Esophagus (tissue), 2 donors: ENCODE results near the gene WDR47. TPM values are rescaled to one million over a fixed set of nuclear protein-coding genes. Genes with fewer than 3 reads are reported as not detected.

Experiments
- H3K27ac ChIP-seq, 2 donors: one replicate each; pipeline ENCODE4 v1.5.1; 2013; ENCODE audit warnings: low read depth in 2 of 2, mild to moderate bottlenecking in 2 of 2, inconsistent platforms in 1 of 2, low read length in 1 of 2, moderate library complexity in 1 of 2
- H3K27me3 ChIP-seq, 2 donors: one replicate each; pipeline ENCODE4 v1.6.1; 2013; ENCODE audit warnings: low read length in 2 of 2, control low read depth in 1 of 2, mild to moderate bottlenecking in 1 of 2; ENCODE audit not compliant: insufficient read depth in 2 of 2, control insufficient read depth in 1 of 2
- H3K36me3 ChIP-seq, 2 donors: one replicate each; pipeline ENCODE4 v1.6.1; 2013; ENCODE audit warnings: low read length in 1 of 2; ENCODE audit not compliant: control insufficient read depth in 2 of 2, insufficient read depth in 2 of 2
- H3K4me1 ChIP-seq, 2 donors: one replicate each; pipeline ENCODE4 v1.6.1; 2013; ENCODE audit warnings: low read length in 1 of 2; ENCODE audit not compliant: control insufficient read depth in 2 of 2, insufficient read depth in 2 of 2
- H3K4me3 ChIP-seq, 2 donors: one replicate each; pipeline ENCODE4 v1.5.1; 2013; ENCODE audit warnings: low read length in 2 of 2, mild to moderate bottlenecking in 2 of 2, low read depth in 1 of 2, moderate library complexity in 1 of 2
- H3K9me3 ChIP-seq, 2 donors: one replicate each; pipeline ENCODE4 v1.6.1; 2013; ENCODE audit warnings: mild to moderate bottlenecking in 2 of 2, low read depth in 1 of 2, low read length in 1 of 2, moderate library complexity in 1 of 2; ENCODE audit not compliant: control insufficient read depth in 2 of 2, insufficient read depth in 1 of 2
- WGBS, 2 donors: extraction: QIAGEN DNeasy Blood & Tissue Kit; methylation state at CpG; one replicate each; pipeline ENCODE4 v1.1.7; 2013; 5-methylcytosine and 5-hydroxymethylcytosine counted together
- polyA plus RNA-seq, 2 donors: library from polyadenylated mRNA; stranded (reverse); fragments of 200-250 nt; gene quantifications; one replicate each; pipeline ENCODE4 v1.2.3, GENCODE V29; 2013
- donor health status: healthy with polysubstance abuse.
- donor health status: Bipolar disorder and iron deficiency.

WDR47 gene
- polyA plus RNA-seq, result 1 to 10 TPM; 6.4 to 8.4 TPM

DNA sequence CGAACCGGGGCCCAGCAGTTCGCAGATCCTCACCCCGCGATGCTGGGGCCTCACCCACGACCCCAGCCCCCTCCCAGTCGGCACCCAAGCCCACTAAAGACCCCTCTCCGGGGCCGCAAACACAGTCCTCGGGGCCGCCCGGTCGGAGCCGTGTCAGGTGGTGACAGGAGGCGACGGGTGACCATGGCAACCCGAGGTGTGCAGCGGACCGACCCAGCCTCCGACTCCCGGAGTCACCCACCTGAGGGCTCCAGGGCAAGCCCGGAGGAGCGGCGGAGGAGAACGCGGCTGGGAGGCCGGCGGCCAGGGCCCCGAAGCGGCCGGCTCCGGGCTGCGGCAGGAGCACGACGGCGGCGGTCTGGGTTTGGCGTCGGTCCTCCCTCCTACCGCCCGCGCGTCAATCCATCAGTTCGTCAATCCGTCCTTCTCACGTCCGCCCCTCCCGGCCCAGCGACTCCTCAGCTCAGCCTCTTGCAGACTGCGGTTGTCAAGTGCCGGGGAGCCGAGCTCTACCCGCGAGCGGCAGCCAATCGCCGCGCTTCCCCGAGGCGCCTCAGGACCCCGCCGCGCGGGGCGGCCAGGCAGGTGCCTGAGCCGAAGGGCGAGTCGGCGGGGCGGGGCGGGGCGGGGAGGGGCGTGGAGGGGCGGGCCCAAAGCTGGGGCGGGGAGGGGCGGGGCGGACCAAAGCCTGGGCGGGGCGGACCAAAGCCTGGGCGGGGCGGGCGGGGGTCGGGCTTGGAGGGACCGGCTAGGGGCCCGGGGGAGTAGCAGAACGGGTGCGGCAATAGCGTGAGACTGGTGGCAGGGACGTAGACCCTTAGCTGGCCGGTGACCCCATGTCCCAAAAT is at the start of gene WDR47:
TSS of gene WDR47 (minus strand) at position 482 of the 848 bp plus-strand sequence. CDS start 18,590 bp downstream, outside the sequence.
- H3K4me3 ChIP-seq, result peak within 1 kb of the TSS; percentile 93 to 96
- 0 to 1% methylated on average over 72 to 90 of the region's 90 CpGs for WGBS, 2 donors
- H3K9me3 ChIP-seq, result no peaks in the 10 kb centered on the region

DNA sequence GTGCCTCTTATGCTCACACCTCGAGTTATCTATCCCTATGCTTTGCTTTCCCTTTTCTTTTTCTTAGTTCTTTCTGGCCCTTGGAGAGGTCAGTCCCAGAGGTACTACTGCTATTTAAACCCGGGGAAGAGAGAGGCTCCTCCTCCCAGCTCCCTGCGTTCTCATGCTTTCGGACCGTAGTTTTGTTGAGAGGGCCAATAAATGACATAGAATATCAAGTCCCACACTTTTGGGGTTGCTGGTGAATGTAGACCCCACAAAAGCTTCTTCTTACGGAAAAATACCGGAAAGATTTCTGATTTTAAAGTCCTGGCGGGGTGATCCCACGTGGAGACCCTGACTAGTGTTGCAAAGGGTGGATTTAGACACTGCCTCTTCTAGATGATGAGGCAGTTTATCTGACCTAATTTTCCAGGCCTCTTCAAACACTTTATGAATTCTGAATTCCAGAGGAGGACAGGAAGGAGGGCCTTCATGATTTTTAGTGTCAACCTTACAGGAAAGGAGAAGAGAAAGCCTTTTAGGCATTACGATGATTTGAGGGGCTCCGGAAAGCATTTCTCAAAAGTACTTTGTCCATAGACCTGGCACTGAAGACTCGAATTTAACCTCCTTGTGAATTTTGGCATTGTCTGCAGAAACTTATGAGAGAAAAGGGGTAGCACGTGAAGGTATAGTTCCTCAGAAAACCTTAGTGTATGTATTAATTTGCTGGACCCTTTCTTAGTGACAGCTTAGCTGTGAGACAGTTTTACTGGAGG is 49.4 kb upstream of the WDR47 start:
- 2% methylated on average over 13 of the region's 13 CpGs for WGBS, 2 donors
- Histone ChIP-seq H3K27ac (peak overlapping the region; percentile 90 to 100), H3K4me1 (no peaks in the 10 kb centered on the region), H3K27me3 (no peaks in the 10 kb centered on the region), H3K36me3 (peaks cover 0 to 4% of the 10 kb centered on the region in 2 donors), H3K4me3 (peak overlapping the region; percentile 70 to 89), H3K9me3 (no peaks in the 10 kb centered on the region)

More for the DNA sequence above, at the start of gene WDR47:
- H3K27ac ChIP-seq, result peak within 1 kb of the TSS; percentile 95
- H3K36me3 ChIP-seq, result no peaks in the 10 kb centered on the region
- H3K27me3 ChIP-seq, result no peaks in the 10 kb centered on the region
- H3K4me1 ChIP-seq, result no peaks in the 10 kb centered on the region

DNA sequence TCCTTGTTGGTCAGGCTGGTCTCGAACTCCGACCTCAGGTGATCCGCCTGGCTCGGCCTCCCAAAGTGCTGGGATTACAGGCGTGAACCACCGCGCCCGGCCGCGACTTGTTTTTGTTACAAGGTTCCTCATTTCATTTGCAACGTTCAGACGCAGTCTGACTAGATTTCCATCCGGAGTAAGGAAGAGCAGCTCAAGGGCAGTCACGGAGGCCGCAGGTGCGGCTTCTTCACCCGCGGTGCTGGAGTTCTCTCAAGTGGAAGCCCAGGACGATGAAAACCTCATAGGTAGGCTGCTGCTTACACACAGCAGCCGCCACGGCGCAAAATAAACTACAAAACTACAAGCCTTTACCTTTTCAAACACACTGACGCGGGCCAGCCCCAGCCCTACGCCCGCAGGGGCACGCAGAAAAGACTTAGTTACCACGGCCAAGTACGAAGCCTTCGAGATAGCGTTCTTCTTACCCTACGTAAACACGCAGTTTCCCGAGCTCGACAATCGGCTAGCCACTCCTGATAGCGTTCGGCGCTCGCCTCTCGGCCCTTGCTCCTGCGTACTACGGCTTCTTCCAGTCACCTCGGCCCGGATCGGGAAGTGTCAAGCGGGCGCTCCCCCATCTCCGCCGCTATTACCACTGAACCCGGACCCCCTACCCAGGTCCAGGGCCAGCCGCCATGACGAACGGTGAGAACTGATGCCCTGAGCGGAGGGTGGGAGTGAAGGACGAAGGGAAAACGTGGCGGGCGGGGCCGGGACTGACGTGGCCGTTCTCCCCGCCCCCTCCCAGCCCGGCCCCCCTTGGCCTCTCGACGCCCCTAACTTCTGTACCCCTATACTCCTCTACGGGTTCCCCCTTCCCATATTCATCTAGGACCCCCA is 48.5 kb upstream of the WDR47 start, which contains the start of gene TMEM167B:
TSS of gene TMEM167B (plus strand) at position 569 of the 882 bp plus-strand sequence. CDS start at position 678, 109 bp downstream.
- Histone ChIP-seq H3K27me3 (no peaks in the 10 kb centered on the region), H3K27ac (peak within 1 kb of the TSS; percentile 90 to 100), H3K4me3 (peak within 1 kb of the TSS; percentile 70 to 89), H3K4me1 (no peaks in the 10 kb centered on the region), H3K9me3 (no peaks in the 10 kb centered on the region), H3K36me3 (peaks cover 0 to 4% of the 10 kb centered on the region in 2 donors)
- 3 to 4% methylated on average over 67 of the region's 67 CpGs for WGBS, 2 donors

DNA sequence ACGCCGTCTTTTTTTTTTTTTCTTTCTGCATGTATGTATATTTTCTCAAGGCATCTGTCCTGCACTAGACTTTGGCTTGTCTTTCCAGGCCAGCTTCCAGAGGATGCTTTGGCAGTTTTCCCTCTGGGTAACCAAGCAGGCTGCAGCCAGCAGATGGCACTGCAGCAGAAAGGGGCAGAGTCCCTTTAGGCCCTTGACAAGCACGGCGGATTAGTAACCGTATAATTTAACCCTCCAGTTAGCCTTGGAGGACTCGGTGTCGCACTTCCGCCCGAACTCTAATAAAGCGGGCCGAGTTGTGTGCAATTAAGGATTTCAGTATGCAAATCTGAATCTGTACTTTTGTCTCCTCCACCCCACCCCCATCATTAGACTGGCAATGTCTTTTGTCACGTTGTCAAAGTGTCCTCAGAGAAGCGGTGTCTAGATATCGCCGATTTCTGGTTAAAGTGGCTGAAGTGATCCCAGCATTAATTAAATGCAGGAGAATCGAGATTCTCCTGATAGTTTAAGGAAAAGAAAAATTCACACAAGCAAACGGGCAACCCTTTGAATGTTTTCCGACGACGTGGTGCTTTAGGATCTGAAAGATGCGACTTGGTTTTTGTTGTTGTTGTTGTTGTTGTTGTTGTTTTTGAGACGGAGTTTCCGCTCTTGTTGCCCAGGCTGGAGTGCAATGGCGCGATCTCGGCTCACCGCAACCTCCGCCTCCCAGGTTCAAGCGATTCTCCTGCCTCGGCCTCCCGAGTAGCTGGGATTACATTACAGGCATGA is 47.5 kb upstream of the WDR47 start:
- peak overlapping the region in 1 of 2 donors; percentile 89 for H3K4me3 ChIP-seq
- H3K9me3 ChIP-seq, result no peaks in the 10 kb centered on the region
- peak overlapping the region; percentile 90 to 100 for H3K27ac ChIP-seq
- H3K27me3 ChIP-seq, result no peaks in the 10 kb centered on the region
- H3K36me3 ChIP-seq, result peaks cover 0 to 3% of the 10 kb centered on the region in 2 donors
- 58 to 75% methylated on average over 31 of the region's 31 CpGs for WGBS, 2 donors
- H3K4me1 ChIP-seq, result no peaks in the 10 kb centered on the region

DNA sequence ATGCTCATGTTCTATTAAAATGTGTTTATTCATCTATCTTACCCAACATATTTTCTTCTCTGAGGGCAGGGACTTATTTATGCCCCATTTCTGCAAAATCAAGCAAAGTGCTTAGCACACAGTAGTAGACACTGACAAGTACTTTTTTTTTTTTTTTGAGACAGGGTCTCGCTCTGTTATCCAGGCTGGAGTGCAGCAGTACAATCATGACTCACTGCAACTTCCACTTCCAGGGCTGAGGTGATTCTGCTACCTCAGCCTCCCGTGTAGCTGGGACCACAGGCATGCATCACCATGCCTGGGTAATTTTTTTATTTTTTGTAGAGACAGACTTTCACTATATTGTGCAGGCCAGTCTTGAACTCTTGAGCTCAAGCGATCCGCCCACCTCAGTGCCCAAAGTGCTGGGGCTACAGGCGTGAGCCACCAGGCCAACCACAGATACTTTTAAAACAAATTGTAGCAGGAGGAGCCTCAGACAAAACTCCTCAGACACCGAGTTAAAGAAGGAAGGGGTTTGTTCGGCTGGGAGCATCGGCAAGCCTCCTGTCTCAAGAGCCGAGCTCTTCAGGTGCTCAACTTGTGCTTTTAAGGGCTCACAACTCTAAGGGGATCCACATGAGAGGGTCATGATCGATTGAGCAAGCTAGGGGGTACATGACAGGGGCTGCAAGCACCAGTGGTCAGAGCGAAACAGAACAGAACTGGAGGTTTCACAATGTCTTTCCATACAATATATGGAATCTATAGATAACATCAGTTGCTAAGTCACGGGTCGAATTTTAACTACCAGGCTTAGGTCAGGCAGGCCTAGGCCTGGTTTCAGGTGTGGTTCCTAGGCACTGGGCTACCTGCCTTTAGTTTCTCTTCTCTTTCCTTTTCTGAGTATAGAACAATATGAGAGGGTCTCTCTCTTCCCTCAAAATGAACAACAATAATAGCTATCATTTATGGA is 42.9 kb upstream of the WDR47 start:
- H3K9me3 ChIP-seq, result no peaks in the 10 kb centered on the region
- WGBS, 2 donors, result 83 to 85% methylated on average over 13 of the region's 13 CpGs

DNA sequence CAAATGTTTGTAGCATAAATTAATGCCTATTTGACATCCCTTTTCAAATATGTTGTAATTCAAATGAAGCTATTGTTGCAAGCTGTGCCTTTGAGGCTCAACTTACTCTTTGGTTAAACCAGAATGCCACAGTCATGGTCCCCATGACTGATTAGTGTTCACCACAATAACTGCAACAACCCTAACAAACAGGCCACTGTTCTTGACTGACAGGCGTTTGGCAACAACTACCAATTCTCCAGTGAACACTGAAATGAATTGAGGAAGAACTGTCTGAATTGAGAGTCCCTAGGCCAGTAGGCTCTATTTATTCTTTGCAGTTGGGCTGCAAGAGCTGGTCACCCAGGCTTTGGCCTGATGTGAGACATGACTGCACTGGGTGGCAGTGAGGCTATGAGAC is 42.0 kb upstream of the WDR47 start:
- Histone ChIP-seq H3K36me3 (no peaks in the 10 kb centered on the region), H3K27ac (no peak overlapping the region), H3K9me3 (no peaks in the 10 kb centered on the region), H3K27me3 (no peaks in the 10 kb centered on the region), H3K4me1 (no peaks in the 10 kb centered on the region), H3K4me3 (no peak overlapping the region)
- 63 to 77% methylated on average over 1 of the region's 1 CpG for WGBS, 2 donors

More for the DNA sequence above, 42.9 kb upstream of the WDR47 start:
- no peaks in the 10 kb centered on the region for H3K4me1 ChIP-seq
- no peak overlapping the region for H3K27ac ChIP-seq
- no peak overlapping the region for H3K4me3 ChIP-seq
- H3K36me3 ChIP-seq, result no peaks in the 10 kb centered on the region
- no peaks in the 10 kb centered on the region for H3K27me3 ChIP-seq

DNA sequence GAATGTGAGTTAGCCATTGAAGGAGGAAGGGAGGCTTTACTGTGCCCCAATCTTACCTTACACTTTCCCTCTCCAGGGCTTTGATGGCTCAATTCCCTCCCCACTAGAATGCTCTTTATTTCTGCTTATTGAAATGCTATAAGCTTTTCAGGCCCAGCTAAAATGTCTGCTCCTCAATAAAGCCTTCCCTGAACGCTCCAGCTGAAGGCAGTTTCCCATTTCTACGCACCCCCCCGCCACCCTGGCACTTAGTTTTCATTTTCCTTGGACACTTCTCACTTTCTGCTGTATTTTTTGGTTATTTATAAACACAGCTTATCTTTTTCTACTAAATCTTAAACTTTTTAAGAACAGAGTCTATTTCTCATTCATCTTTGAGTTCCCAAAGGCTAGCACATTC is 41.6 kb upstream of the WDR47 start:
- H3K9me3 ChIP-seq, result no peaks in the 10 kb centered on the region
- no peaks in the 10 kb centered on the region for H3K27me3 ChIP-seq
- H3K36me3 ChIP-seq, result no peaks in the 10 kb centered on the region
- H3K27ac ChIP-seq, result no peak overlapping the region
- no peak overlapping the region for H3K4me3 ChIP-seq
- no peaks in the 10 kb centered on the region for H3K4me1 ChIP-seq
- 90 to 91% methylated on average over 3 of the region's 3 CpGs for WGBS, 2 donors
